ENCODE measurements around the gene GPR37L1.
A peak's percentile ranks its signal among the peaks of the same experiment; 100 is the strongest.

GPR37L1 gene

GRCh38 chr1:202156590-202156989 is 33.9 kb downstream of the GPR37L1 start:
- no peak for DNase-seq (ENCODE audit: low read depth in 1 of 2, low spot score in 1 of 2)
- Histone ChIP-seq H3K27me3 (ENCODE audit: insufficient read depth, poor library complexity, severe bottlenecking) (no peaks in the 10 kb centered on the region), H3K4me3 (replicated peaks; ENCODE audit: insufficient read depth, low read length) (peak overlapping the region; percentile 56), H3K27ac (replicated peaks) (no peak overlapping the region; the same call in 1 of the 2 replicates)
- no peak for TF ChIP-seq GABPA (IDR thresholded peaks at IDR 0.05; ENCODE audit: low read depth)
- TF ChIP-seq SPI1 (IDR thresholded peaks at IDR 0.05; ENCODE audit: borderline replicate concordance, low read depth), result no peak
- TF ChIP-seq, protein P1, sequence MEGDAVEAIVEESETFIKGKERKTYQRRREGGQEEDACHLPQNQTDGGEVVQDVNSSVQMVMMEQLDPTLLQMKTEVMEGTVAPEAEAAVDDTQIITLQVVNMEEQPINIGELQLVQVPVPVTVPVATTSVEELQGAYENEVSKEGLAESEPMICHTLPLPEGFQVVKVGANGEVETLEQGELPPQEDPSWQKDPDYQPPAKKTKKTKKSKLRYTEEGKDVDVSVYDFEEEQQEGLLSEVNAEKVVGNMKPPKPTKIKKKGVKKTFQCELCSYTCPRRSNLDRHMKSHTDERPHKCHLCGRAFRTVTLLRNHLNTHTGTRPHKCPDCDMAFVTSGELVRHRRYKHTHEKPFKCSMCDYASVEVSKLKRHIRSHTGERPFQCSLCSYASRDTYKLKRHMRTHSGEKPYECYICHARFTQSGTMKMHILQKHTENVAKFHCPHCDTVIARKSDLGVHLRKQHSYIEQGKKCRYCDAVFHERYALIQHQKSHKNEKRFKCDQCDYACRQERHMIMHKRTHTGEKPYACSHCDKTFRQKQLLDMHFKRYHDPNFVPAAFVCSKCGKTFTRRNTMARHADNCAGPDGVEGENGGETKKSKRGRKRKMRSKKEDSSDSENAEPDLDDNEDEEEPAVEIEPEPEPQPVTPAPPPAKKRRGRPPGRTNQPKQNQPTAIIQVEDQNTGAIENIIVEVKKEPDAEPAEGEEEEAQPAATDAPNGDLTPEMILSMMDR (IDR thresholded peaks at IDR 0.05; ENCODE audit: insufficient read depth, low read length), result no peak
- TF ChIP-seq, protein P2, sequence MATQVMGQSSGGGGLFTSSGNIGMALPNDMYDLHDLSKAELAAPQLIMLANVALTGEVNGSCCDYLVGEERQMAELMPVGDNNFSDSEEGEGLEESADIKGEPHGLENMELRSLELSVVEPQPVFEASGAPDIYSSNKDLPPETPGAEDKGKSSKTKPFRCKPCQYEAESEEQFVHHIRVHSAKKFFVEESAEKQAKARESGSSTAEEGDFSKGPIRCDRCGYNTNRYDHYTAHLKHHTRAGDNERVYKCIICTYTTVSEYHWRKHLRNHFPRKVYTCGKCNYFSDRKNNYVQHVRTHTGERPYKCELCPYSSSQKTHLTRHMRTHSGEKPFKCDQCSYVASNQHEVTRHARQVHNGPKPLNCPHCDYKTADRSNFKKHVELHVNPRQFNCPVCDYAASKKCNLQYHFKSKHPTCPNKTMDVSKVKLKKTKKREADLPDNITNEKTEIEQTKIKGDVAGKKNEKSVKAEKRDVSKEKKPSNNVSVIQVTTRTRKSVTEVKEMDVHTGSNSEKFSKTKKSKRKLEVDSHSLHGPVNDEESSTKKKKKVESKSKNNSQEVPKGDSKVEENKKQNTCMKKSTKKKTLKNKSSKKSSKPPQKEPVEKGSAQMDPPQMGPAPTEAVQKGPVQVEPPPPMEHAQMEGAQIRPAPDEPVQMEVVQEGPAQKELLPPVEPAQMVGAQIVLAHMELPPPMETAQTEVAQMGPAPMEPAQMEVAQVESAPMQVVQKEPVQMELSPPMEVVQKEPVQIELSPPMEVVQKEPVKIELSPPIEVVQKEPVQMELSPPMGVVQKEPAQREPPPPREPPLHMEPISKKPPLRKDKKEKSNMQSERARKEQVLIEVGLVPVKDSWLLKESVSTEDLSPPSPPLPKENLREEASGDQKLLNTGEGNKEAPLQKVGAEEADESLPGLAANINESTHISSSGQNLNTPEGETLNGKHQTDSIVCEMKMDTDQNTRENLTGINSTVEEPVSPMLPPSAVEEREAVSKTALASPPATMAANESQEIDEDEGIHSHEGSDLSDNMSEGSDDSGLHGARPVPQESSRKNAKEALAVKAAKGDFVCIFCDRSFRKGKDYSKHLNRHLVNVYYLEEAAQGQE (IDR thresholded peaks at IDR 0.05; ENCODE audit: insufficient replicate concordance, low read depth), result no peak
- no peak; the same call in 1 of the 2 replicates for TF ChIP-seq POLR2AphosphoS5 (IDR thresholded peaks at IDR 0.05; ENCODE audit: low read depth)

DNA sequence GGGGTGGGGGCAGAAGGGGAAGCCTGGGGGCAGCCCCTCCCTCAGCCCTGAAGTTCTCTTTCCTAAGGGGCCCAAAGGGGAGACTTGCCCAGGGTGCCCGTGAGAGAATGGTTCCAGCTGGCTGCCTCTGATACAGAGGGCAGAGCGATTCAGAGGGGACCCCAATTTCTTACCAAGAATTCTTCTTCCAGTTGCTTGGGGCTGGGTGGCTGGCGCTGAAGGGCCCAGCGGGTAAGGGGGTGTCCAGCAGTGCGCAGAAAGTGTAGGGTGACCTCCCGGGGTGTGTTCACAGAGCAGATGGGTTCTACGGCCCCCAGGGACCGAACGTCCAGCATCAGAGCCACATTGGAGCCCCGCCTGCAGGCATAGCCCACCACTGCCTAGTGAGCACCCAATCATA is 35.2 kb downstream of the GPR37L1 start:
- H3K4me3 ChIP-seq (replicated peaks; ENCODE audit: insufficient read depth, low read length), result peak overlapping the region; percentile 56
- no peaks in the 10 kb centered on the region for H3K27me3 ChIP-seq (ENCODE audit: insufficient read depth, poor library complexity, severe bottlenecking)
- DNase-seq (ENCODE audit: low read depth in 1 of 2, low spot score in 1 of 2), result no peak
- no peak for TF ChIP-seq GABPA (IDR thresholded peaks at IDR 0.05; ENCODE audit: low read depth)
- TF ChIP-seq, protein P2 (IDR thresholded peaks at IDR 0.05; ENCODE audit: insufficient replicate concordance, low read depth), result no peak
- TF ChIP-seq, protein P1 (IDR thresholded peaks at IDR 0.05; ENCODE audit: insufficient read depth, low read length), result no peak
- no peak for TF ChIP-seq SPI1 (IDR thresholded peaks at IDR 0.05; ENCODE audit: borderline replicate concordance, low read depth)
- no peak for TF ChIP-seq POLR2AphosphoS5 (IDR thresholded peaks at IDR 0.05; ENCODE audit: low read depth)
- H3K27ac ChIP-seq (replicated peaks), result peak overlapping the region; percentile 97

DNA sequence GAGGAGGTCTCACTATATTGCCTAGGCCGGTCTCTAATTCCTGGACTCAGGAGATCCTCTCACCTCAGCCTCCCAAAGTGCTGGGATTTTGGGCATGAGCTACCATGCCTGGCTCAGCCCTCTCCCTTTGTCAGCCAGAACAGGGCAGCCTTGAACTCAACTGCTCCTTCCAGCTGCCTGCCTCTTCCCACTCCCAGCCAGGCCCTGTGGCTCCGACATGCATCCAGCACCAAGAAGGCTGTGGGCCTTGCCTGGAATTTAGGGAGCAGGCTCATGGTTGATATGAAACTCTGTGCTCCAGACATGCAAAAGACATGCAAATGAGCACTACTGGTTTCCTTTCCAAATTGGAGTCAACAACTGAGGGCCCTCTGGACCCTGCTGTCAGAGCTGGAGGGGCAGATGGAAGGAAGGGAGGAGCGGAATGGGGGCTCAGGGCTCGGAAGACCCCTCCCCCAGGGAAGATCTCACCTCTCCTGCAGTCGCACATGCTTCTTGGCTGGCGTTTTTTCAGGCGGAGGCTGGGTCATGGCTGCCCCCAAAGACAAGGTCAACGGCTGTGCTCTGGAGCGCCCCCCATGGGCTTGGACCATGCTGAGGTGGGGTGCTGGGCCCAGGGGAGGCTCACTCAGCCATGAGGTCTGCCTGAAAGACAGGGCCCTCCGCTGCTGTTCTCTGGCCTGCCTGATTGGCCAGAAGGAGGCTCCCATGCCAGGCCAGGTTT is 36.3 kb downstream of the GPR37L1 start:
- peak; percentile 68 to 75 for DNase-seq (ENCODE audit: low read depth in 1 of 2, low spot score in 1 of 2)
- peak overlapping the region; percentile 97 for H3K27ac ChIP-seq (replicated peaks)
- no peaks in the 10 kb centered on the region for H3K27me3 ChIP-seq (ENCODE audit: insufficient read depth, poor library complexity, severe bottlenecking)
- H3K4me3 ChIP-seq (replicated peaks; ENCODE audit: insufficient read depth, low read length), result peak overlapping the region; percentile 56
- TF ChIP-seq, protein P2 (IDR thresholded peaks at IDR 0.05; ENCODE audit: insufficient replicate concordance, low read depth), result no peak
- TF ChIP-seq, protein P1 (IDR thresholded peaks at IDR 0.05; ENCODE audit: insufficient read depth, low read length), result peak; percentile 31
- TF ChIP-seq SPI1 (IDR thresholded peaks at IDR 0.05; ENCODE audit: borderline replicate concordance, low read depth) (no peak), GABPA (IDR thresholded peaks at IDR 0.05; ENCODE audit: low read depth) (no peak), POLR2AphosphoS5 (IDR thresholded peaks at IDR 0.05; ENCODE audit: low read depth) (0 out of 2 replicates have a peak, but pooled peaks have one; percentile 38)
